NOMO-1 treated with dmso at 0.1 percent for 144 hours (cell line): ENCODE results near the gene TET3.
"Not testable (repeated sequence)": the region's sequence is repeated elsewhere in the genome, so short reads cannot be mapped to it uniquely, and the experiment has no call there.

Source experiments
- DNase-seq: peaks from one replicate; lab custom pipeline; 2025; ENCODE audit not compliant: unreplicated experiment; lab: John Stamatoyannopoulos, UW

The TET3 gene

GRCh38 chr2:73984203-73984921 lies at the start of gene TET3:
Gene TET3 (plus strand): TSS chr2:73984910. CDS start chr2:73986404, 1,494 bp downstream.
- no peak for DNase-seq

GRCh38 chr2:73935641-73936040 lies 49.1 kb upstream of the TET3 start:
- no peak for DNase-seq

- DNase-seq: no peak
Observed at GRCh38 chr2:73937103-73937885, 47.4 kb upstream of the TET3 start.

- DNase-seq: no peak
Observed at GRCh38 chr2:73937899-73938298, 46.8 kb upstream of the TET3 start.

GRCh38 chr2:73938718-73939352 lies 45.9 kb upstream of the TET3 start:
- no peak for DNase-seq

- DNase-seq: no peak
Observed at GRCh38 chr2:73939419-73939818, 45.3 kb upstream of the TET3 start.

- DNase-seq: not testable (repeated sequence)
Observed at GRCh38 chr2:73940066-73940465, 44.6 kb upstream of the TET3 start.

GRCh38 chr2:73942664-73943063 lies 42.0 kb upstream of the TET3 start:
- DNase-seq: no peak

- no peak for DNase-seq
Observed at GRCh38 chr2:73944714-73945113, 40.0 kb upstream of the TET3 start.

- DNase-seq: no peak
Observed at GRCh38 chr2:73946215-73946614, 38.5 kb upstream of the TET3 start.

GRCh38 chr2:73946666-73947065 lies 38.0 kb upstream of the TET3 start:
- DNase-seq: no peak

GRCh38 chr2:73947412-73948018 lies 37.2 kb upstream of the TET3 start:
- DNase-seq: no peak

- no peak for DNase-seq
Observed at GRCh38 chr2:73949802-73950201, 34.9 kb upstream of the TET3 start.

- DNase-seq: no peak
Observed at GRCh38 chr2:73952499-73953446, 31.9 kb upstream of the TET3 start.

GRCh38 chr2:73956218-73956865 lies 28.4 kb upstream of the TET3 start:
- no peak for DNase-seq

- no peak for DNase-seq
Observed at GRCh38 chr2:73961274-73961673, 23.4 kb upstream of the TET3 start.

GRCh38 chr2:73961823-73962615 lies 22.7 kb upstream of the TET3 start:
- DNase-seq: no peak

GRCh38 chr2:73962798-73963197 lies 21.9 kb upstream of the TET3 start:
- DNase-seq: no peak
